UCSD-AML1 (cell line): Measurements from ENCODE around the gene MMS19.
"Not testable (repeated sequence)": the region's sequence is repeated elsewhere in the genome, so short reads cannot be mapped to it uniquely, and the experiment has no call there.

Experiments used
- DNase-seq: peaks from one replicate; lab custom pipeline; 2025; ENCODE audit not compliant: unreplicated experiment; lab: John Stamatoyannopoulos, UW

Gene MMS19

GRCh38 chr10:97529685-97530465, 31.7 kb upstream of the MMS19 start:
- no peak for DNase-seq

GRCh38 chr10:97528876-97529275, 30.7 kb upstream of the MMS19 start:
- DNase-seq = not testable (repeated sequence)

GRCh38 chr10:97525683-97526110, 27.5 kb upstream of the MMS19 start:
- DNase-seq = no peak

GRCh38 chr10:97525086-97525485, 26.9 kb upstream of the MMS19 start:
- DNase-seq = no peak

GRCh38 chr10:97522937-97523336, 24.7 kb upstream of the MMS19 start:
- DNase-seq = no peak

- no peak for DNase-seq
Observed at GRCh38 chr10:97522071-97522470, 23.8 kb upstream of the MMS19 start.

- DNase-seq = no peak
Observed at GRCh38 chr10:97520978-97521761, 22.9 kb upstream of the MMS19 start.

GRCh38 chr10:97520520-97520919, 22.3 kb upstream of the MMS19 start:
- no peak for DNase-seq

GRCh38 chr10:97519342-97519741, 21.1 kb upstream of the MMS19 start:
- DNase-seq = no peak

- no peak for DNase-seq
Observed at GRCh38 chr10:97518301-97519043, 20.2 kb upstream of the MMS19 start.

GRCh38 chr10:97517778-97518300, 19.6 kb upstream of the MMS19 start:
- no peak for DNase-seq

- no peak for DNase-seq
Observed at GRCh38 chr10:97517096-97517750, 19.0 kb upstream of the MMS19 start.

- no peak for DNase-seq
Observed at GRCh38 chr10:97515271-97515978, 17.2 kb upstream of the MMS19 start.

GRCh38 chr10:97514344-97514743, 16.1 kb upstream of the MMS19 start:
- no peak for DNase-seq

- no peak for DNase-seq
Observed at GRCh38 chr10:97512993-97513392, 14.8 kb upstream of the MMS19 start.

GRCh38 chr10:97511711-97512440, 13.7 kb upstream of the MMS19 start:
- DNase-seq = no peak

GRCh38 chr10:97510686-97511085, 12.5 kb upstream of the MMS19 start:
- DNase-seq = no peak

GRCh38 chr10:97509120-97509680, 11.0 kb upstream of the MMS19 start:
- no peak for DNase-seq

- DNase-seq = no peak
Observed at GRCh38 chr10:97508342-97508741, 10.1 kb upstream of the MMS19 start.
